ENCODE results near the gene AKR7A3.

AKR7A3 gene

DNA sequence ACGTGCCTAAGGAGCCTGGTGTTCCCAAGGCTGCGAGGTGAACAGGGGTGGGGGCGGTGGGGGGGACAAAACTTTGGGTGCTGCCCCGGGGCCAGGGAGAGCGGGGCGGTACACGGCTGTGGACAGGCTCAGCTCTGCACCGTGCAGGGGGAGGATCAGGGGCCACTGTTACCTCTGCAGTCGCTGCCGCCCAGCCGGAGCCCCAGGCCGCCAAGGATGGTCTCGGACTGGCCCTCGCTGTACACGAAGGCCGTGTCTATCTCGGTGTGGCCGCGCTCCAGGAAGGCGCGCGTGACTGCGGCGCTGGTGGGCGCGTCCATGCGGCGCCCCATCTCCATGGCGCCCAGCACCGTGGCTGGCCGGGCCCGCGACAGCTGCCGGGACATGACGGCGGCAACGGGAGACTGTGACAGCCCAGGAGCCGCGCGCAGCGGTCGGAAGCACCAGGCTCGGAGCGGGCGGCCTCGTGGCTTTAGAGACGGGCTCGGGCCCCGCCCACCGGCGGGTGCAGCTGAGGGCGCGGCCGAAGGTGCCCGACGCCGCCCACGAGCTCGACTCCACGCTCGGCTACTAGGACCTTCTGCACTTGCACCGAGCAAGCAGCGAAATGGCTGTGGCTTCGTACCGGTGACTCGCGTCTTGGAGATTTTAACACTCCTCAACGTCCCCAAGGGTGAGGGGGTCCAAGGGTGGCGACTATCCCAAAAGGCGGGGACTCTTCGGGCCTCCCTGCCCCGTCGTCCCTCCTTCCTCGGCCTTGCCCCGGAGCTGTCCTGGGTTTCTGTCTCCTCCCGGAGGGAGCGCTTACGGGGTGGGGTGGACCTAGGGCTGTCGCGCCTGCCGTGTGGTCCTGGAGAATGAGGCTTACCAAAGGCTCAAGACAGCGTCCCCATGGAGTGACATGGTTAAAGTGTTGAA is at the start of gene AKR7A3:
Gene AKR7A3 (minus strand): TSS at position 447 of the 918 bp plus-strand sequence. CDS start 61 bp downstream, at position 386.
- DNase-seq (ENCODE audit: low spot score), result peak; percentile 29

DNA sequence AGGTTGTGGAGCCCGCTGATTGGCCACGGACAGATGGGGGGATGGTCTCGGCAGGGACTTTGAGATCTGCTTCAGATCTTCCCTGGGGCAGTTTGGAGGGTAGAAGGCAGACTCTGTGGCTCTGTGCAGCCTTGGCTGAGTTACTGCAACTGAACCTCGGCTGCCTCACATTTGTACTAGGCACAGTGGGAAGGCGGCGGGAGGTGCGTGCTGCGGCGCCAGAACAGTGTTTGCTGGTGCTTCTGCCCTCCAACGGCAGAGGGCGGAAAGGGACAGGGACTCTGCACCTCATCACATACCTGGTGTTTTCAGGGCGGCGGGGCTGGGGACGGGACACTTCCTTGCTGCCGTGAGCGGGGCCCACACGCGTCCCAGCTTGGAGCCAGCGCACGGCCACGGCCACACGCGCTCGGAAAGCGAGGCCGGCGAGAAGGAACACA is 49.8 kb upstream of the AKR7A3 start:
- DNase-seq (ENCODE audit: low spot score), result no peak

DNA sequence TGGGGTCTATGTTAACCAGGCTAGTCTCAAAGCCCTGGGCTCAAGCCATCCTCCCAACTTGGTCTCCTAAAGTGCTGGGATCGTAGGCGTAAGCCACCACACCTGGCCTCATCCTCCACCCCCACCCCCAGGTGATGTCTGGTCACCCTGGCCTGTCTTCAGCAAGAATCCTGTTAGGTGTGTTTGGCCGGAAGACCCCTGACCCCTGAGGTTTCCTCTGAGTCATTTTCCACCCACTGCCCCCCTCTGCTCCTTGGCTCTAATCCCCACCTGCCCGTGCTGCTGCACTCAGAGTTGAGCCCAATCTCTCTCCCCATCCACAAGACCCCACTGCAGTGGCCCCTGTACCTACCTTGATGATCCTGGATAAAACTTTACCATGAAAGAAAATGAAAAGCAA is 48.7 kb upstream of the AKR7A3 start:
- DNase-seq (ENCODE audit: low spot score), result no peak

DNA sequence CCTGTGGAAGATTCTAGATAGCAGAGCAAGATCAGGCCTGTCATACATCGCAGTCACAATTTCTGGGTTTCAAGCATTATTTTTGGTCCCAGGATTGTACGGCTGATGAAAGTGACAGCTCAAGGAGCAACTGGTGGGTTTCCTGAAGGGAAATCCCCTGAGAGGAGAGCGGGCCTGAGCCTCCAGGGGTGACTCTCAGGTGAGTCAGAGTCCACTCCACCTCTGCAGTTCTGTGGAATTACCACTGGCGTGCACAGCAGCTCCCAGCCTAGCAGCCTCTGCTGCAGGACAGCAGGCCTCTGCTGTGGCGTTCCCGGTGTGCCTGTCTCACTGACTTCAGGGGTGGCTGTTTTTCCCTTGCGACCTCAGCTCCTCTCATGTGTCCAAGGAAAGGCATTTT is 48.0 kb upstream of the AKR7A3 start:
- no peak for DNase-seq (ENCODE audit: low spot score)

- DNase-seq (ENCODE audit: low spot score), result no peak
Measured at GRCh38 chr1:19333587-19334354, 45.2 kb upstream of the AKR7A3 start.

GRCh38 chr1:19332832-19333231 is 44.3 kb upstream of the AKR7A3 start:
- DNase-seq (ENCODE audit: low spot score), result no peak

GRCh38 chr1:19331262-19331878 is 42.8 kb upstream of the AKR7A3 start:
- no peak for DNase-seq (ENCODE audit: low spot score)

DNA sequence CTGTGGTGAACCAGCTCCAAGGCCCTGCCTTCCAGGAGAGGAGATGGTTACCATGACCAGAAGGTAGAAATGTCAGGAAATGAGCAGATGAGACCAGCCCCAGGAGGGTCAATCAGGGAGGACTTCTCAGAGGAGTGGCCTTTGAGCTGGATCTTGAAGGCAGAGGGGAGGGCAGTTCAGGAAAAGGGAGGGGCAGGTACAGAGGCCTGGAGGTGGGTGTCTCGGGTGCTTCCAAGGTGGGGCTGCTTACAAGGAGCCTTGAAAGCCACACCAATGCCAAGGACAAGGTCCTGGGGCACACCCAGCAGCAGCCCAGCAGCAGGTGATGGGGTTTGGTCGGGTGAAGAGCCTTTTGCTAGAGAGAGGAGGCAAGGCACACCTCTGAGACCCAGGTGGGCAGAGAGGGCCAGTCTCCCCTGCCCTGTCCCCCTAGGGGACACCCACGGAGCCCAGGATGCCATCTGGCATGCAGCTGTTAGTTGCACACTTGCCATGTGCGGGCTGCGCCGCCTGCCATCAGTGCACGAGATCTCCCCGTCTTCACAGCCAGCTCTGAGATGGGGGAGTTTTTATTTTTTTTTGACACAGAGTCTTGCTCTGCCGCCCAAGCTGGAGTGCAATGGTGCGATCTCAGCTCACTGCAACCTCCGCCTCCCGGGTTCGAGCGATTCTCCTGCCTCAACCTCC is 42.0 kb upstream of the AKR7A3 start:
- no peak for DNase-seq (ENCODE audit: low spot score)

DNA sequence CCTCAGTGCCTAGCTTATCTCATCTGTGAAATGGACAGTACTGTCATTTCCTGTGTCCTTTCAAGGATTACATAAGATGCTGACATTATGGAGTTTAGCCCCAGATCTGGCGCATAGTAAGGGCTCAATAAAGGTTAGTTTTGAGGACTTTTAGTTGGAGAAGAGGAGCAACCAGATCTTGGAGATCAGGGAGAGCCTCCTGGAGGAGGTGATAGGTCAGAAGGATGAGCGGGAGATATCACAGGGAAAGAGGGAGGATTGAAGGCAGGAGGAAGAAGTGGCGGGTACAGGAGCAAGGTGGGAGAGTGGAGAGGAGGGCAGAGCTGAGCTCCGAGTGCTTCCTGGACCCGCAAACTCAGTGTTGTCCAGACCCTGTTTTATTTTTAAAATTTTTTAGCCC is 41.0 kb upstream of the AKR7A3 start:
- DNase-seq (ENCODE audit: low spot score), result no peak

DNA sequence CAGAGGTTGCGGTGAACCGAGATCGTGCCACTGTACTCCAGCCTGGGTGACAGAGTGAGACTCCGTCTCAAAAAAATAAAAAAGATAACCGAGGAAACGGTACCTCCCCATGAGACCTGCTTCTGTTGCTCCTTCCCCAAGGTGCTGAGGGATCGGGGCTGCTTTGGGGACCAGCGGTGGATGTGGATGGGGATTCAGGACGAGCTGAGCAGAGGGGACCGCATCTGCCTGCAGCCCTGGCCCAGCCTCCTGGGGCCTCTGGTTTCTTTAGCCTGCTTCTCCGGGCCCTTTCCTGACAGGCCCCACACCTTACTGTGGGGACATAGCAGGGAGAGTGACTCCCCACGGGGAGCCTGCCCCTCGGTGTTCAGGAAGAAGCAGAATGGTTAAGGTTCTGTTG is 40.6 kb upstream of the AKR7A3 start:
- no peak for DNase-seq (ENCODE audit: low spot score)

- DNase-seq (ENCODE audit: low spot score), result no peak
Measured at GRCh38 chr1:19328486-19328885, 39.9 kb upstream of the AKR7A3 start.

GRCh38 chr1:19327736-19328135 is 39.2 kb upstream of the AKR7A3 start:
- DNase-seq (ENCODE audit: low spot score), result no peak

- DNase-seq (ENCODE audit: low spot score), result no peak
Measured at GRCh38 chr1:19327301-19327700, 38.7 kb upstream of the AKR7A3 start.

GRCh38 chr1:19326748-19327065 is 38.1 kb upstream of the AKR7A3 start:
- DNase-seq (ENCODE audit: low spot score), result no peak

DNA sequence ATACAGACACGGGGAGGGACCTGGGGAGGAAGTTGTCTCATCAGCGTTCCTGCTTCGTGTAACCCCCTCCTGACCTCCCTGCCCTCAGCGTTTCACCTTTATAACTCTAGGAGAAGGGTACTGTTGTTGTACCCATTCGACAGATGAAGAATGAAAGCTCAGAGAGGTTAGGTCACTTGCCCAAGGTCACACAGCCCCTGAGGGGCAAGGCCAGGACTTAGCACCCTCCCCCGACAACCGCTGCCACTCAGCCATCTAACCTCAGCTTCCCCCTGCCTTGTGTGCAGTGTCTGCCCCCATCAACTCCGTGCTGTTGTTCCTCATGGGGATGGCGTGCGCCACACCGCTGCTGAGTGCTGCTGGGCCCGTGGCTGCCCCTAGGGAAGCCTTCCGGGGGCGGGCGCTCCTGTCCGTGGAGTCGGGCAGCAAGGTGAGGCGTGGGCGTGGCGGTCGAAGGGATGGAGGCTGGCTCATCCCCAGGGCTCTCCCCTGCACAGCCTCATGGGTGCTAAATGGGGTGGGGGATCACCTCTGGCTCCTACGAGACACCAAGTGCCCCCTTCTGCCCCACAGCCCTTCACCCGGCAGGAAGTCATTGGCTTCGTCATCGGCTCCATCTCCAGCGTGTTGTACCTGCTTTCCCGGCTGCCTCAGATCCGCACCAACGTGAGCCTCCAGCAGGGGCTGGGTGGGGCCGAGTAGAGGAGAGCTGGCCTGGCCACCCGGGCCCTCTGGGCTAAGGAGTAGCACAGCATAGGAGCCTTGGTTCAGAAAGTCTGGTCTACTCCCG is 37.6 kb upstream of the AKR7A3 start:
- DNase-seq (ENCODE audit: low spot score), result no peak

DNA sequence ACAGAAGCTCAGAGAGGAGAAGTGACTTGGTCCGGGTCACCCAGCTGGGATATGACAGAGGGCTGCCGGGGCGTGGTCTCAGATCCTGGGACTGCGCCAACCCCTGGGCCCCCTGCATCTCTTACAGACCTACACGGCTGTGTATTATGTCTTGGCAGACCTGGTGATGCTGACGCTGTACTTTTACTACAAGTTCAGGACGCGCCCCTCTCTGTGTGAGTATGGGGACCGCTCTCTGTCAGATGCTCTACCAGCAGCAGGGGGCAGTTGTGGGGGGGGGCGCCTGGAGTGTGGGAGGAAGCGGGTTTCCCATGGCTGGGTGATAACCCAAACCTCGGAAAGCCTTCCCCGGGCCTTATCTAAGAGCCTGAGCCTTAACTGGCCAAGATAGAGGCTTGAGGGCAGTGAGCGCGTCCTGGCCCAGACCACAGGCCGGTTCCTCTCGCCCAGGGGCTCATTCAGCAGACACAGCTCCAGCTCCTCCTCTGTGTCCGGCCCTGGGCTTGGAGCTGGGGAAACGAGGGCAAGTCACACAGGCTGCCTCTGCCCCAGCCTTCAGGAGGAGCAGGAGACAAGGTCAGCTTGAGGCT is 36.9 kb upstream of the AKR7A3 start:
- no peak for DNase-seq (ENCODE audit: low spot score)

DNA sequence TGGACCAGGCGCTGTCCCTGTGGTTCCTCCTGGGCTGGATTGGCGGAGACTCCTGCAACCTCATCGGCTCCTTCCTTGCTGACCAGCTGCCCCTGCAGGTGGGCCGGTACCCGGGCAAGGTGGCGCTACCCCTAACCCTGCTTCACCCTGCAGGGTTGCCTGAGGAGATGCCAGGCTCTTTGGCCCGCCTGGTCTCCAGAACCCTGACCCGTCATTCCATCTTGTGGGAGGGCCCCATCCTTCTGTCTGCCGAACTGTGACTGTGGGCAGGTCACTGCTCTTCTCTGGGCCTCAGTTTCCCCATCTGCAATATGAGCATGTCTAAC is 36.1 kb upstream of the AKR7A3 start:
- DNase-seq (ENCODE audit: low spot score), result no peak

DNA sequence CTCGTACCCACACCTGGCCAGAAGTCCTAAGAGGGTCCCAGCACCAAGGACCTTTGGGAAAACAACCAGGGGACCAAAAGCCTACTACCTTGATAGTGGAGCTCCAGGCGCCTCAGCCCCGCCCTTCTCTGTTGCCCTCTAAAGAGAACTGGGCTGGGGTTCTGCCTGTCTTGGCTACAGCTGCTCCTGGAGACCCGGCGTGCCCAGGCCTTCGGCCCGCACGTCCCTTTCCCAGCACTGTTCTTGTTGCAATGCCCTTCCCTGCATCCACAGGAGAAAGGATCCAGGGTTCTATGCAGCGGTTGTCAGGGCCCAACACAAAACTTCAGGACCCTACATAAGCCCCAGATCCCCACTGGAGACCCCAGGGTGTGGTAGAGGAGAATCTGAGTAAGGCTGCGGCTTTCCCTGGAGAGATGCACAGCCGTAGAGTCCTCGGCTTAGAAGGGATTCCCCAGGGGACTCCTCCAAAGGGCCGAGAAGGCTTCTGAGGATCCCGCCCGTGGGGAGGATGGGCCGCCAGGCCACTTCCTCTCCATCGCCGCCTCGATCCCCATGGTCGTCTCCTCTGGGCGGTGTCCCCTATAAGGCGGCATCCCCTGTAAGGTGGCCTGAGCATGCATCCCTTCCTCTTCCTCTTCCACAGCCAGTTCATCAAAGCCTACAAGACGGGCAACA is 35.6 kb upstream of the AKR7A3 start:
- no peak for DNase-seq (ENCODE audit: low spot score)

DNA sequence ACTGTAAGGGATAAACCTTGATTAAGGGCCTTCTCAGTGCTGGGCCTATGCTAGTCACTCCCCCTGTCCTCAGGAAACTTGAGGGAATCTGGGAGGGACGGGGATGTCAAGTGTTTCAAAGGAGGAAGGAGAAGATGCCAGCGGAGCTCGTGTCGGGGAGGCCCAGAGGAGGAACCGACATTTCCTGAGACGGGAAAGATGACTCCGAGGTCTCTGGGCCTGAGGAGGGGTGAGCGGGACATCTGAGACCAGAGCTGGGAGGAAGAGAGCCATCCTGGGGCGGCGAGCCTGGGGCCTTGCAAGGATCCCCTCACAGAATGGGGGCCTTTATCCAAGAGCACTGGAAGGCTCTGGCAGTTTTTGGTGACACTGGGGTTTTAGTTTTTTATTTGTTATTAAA is 33.9 kb upstream of the AKR7A3 start:
- no peak for DNase-seq (ENCODE audit: low spot score)

DNA sequence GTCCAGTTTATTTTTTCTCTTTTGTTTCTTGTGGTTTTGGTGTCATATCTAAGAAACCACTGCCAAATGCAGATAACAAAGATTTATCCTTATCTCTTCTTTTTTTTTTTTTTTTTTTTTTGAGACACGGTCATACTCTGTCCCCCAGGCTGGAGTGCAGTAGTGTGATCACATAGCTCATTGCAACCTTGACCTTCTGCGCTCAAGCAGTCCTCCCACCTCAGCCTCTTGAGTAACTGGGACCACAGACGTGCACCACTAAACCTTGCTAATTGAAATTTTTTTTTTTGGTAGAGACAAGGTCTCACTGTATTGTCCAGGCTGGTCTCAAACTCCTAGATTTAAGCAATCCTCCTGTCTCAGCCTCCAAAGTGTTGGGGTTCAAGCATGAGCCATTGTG is 32.5 kb upstream of the AKR7A3 start:
- no peak for DNase-seq (ENCODE audit: low spot score)

GRCh38 chr1:19319196-19319595 is 30.6 kb upstream of the AKR7A3 start:
- no peak for DNase-seq (ENCODE audit: low spot score)

Measured in putamen (tissue), 1 donor.